ENCODE results near the gene SYTL1. TPM values are rescaled to one million over a fixed set of nuclear protein-coding genes. Genes with fewer than 3 reads are reported as not detected.

The SYTL1 gene
- total RNA-seq, 1 experiment from 2014 or later: 81.8 TPM

- Mint-ChIP-seq H3K27me3 (ENCODE audit: insufficient read depth, unreplicated experiment) (no peaks in the 10 kb centered on the region), H3K9me3 (ENCODE audit: unreplicated experiment) (no peaks in the 10 kb centered on the region), H3K36me3 (ENCODE audit: insufficient read depth, unreplicated experiment) (peaks cover 45% of the 10 kb centered on the region), H3K4me1 (ENCODE audit: insufficient read depth, unreplicated experiment) (peaks cover 13% of the 10 kb centered on the region), H3K27ac (ENCODE audit: low read depth, unreplicated experiment) (no peak overlapping the region), H3K4me3 (ENCODE audit: unreplicated experiment) (no peak overlapping the region)
- no TSS peak for BruUV-seq (replicated peaks)
- CTCF ChIA-PET: interaction anchor here (0.5 to 13.1 kb wide), 24 partner anchors 8 to 327 kb away, joined by 3 to 225 read pairs (median 5); partner anchors contain the start of genes CD164L2, GPR3 and MAP3K6
- intact Hi-C loops (cut with micrococcal nuclease): loop anchor here (1.0 kb wide), 2 partner anchors 87 to 91 kb away; partner anchors contain the start of gene GPR3
- DNase-seq (ENCODE audit: unreplicated experiment): no peak
- POLR2A ChIA-PET: interaction anchor here (1.0 to 3.5 kb wide), 5 partner anchors 19 to 96 kb away, joined by 3 to 28 read pairs (median 6); partner anchors contain the start of genes MAP3K6 and SYTL1
- TF ChIP-seq, protein P1, sequence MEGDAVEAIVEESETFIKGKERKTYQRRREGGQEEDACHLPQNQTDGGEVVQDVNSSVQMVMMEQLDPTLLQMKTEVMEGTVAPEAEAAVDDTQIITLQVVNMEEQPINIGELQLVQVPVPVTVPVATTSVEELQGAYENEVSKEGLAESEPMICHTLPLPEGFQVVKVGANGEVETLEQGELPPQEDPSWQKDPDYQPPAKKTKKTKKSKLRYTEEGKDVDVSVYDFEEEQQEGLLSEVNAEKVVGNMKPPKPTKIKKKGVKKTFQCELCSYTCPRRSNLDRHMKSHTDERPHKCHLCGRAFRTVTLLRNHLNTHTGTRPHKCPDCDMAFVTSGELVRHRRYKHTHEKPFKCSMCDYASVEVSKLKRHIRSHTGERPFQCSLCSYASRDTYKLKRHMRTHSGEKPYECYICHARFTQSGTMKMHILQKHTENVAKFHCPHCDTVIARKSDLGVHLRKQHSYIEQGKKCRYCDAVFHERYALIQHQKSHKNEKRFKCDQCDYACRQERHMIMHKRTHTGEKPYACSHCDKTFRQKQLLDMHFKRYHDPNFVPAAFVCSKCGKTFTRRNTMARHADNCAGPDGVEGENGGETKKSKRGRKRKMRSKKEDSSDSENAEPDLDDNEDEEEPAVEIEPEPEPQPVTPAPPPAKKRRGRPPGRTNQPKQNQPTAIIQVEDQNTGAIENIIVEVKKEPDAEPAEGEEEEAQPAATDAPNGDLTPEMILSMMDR (IDR thresholded peaks at IDR 0.05; ENCODE audit: unreplicated experiment): no peak
Measured at GRCh38 chr1:27301582-27302199, 40.1 kb upstream of the SYTL1 start.

- peaks cover 13% of the 10 kb centered on the region for H3K4me1 Mint-ChIP-seq (ENCODE audit: insufficient read depth, unreplicated experiment)
- H3K4me3 Mint-ChIP-seq (ENCODE audit: unreplicated experiment): no peak overlapping the region
- H3K9me3 Mint-ChIP-seq (ENCODE audit: unreplicated experiment): no peaks in the 10 kb centered on the region
- POLR2A ChIA-PET: interaction anchor here (1.1 to 1.3 kb wide), 2 partner anchors 64 to 93 kb away, joined by 3 to 5 read pairs; partner anchors contain the start of gene MAP3K6
- peaks cover 36% of the 10 kb centered on the region for H3K36me3 Mint-ChIP-seq (ENCODE audit: insufficient read depth, unreplicated experiment)
- TF ChIP-seq, protein P1 (IDR thresholded peaks at IDR 0.05; ENCODE audit: unreplicated experiment): no peak
- no peak overlapping the region for H3K27ac Mint-ChIP-seq (ENCODE audit: low read depth, unreplicated experiment)
- BruUV-seq (replicated peaks): no TSS peak
- intact Hi-C loops (cut with micrococcal nuclease): no loop called here
- no peak for DNase-seq (ENCODE audit: unreplicated experiment)
- no peaks in the 10 kb centered on the region for H3K27me3 Mint-ChIP-seq (ENCODE audit: insufficient read depth, unreplicated experiment)
- CTCF ChIA-PET: interaction anchor here (0.6 to 13.1 kb wide), 9 partner anchors 14 to 304 kb away, joined by 3 to 225 read pairs (median 32); partner anchors contain the start of genes CD164L2 and GPR3
Measured at GRCh38 chr1:27302612-27303011, 39.2 kb upstream of the SYTL1 start.

DNA sequence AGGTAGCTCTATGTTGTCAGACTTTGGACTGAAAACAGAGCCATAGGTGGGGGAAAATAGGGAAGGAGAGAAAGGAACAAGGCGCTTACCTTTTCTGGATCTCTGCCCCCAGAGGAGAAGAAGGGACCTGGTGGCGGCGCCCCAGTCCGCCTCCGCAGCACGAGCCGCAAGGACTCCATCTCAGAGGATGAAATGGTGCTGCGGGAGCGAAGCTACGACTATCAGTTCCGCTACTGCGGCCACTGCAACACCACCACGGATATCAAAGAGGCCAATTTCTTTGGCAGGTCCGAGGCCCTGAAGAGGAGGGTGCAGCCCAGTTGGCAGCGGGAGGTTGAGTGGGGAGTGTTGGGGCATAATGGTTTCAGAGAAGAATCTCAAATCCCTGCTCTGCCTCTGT, 38.3 kb upstream of the SYTL1 start:
- peaks cover 13% of the 10 kb centered on the region for H3K4me1 Mint-ChIP-seq (ENCODE audit: insufficient read depth, unreplicated experiment)
- H3K36me3 Mint-ChIP-seq (ENCODE audit: insufficient read depth, unreplicated experiment): peaks cover 36% of the 10 kb centered on the region
- POLR2A ChIA-PET: interaction anchor here (1.3 kb wide), 1 partner anchor 92 kb away, joined by 5 read pairs; no protein-coding TSS in a partner anchor
- intact Hi-C loops (cut with micrococcal nuclease): no loop called here
- BruUV-seq (replicated peaks): no TSS peak
- DNase-seq (ENCODE audit: unreplicated experiment): no peak
- TF ChIP-seq, protein P1 (IDR thresholded peaks at IDR 0.05; ENCODE audit: unreplicated experiment): no peak
- H3K27ac Mint-ChIP-seq (ENCODE audit: low read depth, unreplicated experiment): no peak overlapping the region
- CTCF ChIA-PET: interaction anchor here (0.8 to 13.1 kb wide), 5 partner anchors 13 to 204 kb away, joined by 3 to 225 read pairs (median 35); partner anchors contain the start of genes CD164L2 and GPR3
- no peak overlapping the region for H3K4me3 Mint-ChIP-seq (ENCODE audit: unreplicated experiment)
- no peaks in the 10 kb centered on the region for H3K9me3 Mint-ChIP-seq (ENCODE audit: unreplicated experiment)
- H3K27me3 Mint-ChIP-seq (ENCODE audit: insufficient read depth, unreplicated experiment): no peaks in the 10 kb centered on the region

- Mint-ChIP-seq H3K9me3 (ENCODE audit: unreplicated experiment) (no peaks in the 10 kb centered on the region), H3K4me1 (ENCODE audit: insufficient read depth, unreplicated experiment) (no peaks in the 10 kb centered on the region), H3K27ac (ENCODE audit: low read depth, unreplicated experiment) (no peak overlapping the region), H3K4me3 (ENCODE audit: unreplicated experiment) (no peak overlapping the region), H3K27me3 (ENCODE audit: insufficient read depth, unreplicated experiment) (no peaks in the 10 kb centered on the region), H3K36me3 (ENCODE audit: insufficient read depth, unreplicated experiment) (peaks cover 34% of the 10 kb centered on the region)
- TF ChIP-seq, protein P1 (IDR thresholded peaks at IDR 0.05; ENCODE audit: unreplicated experiment): no peak
- BruUV-seq (replicated peaks): no TSS peak
- intact Hi-C loops (cut with micrococcal nuclease): no loop called here
- DNase-seq (ENCODE audit: unreplicated experiment): no peak
- ChIA-PET CTCF (interaction anchor here (0.6 to 13.1 kb wide), 5 partner anchors 9 to 449 kb away, joined by 3 to 225 read pairs (median 17); partner anchors contain the start of genes CD164L2 and GPR3), POLR2A (interaction anchor here (0.6 kb wide), 1 partner anchor 84 kb away, joined by 3 read pairs; no protein-coding TSS in a partner anchor)
Measured at GRCh38 chr1:27306071-27306470, 35.8 kb upstream of the SYTL1 start.
